ENCODE data around the gene CABLES1. TPM values are rescaled to one million over a fixed set of nuclear protein-coding genes. Genes with fewer than 3 reads are reported as not detected.

CABLES1 gene
- total RNA-seq, 1 donor from 2014 or later, result 50.9 TPM

DNA sequence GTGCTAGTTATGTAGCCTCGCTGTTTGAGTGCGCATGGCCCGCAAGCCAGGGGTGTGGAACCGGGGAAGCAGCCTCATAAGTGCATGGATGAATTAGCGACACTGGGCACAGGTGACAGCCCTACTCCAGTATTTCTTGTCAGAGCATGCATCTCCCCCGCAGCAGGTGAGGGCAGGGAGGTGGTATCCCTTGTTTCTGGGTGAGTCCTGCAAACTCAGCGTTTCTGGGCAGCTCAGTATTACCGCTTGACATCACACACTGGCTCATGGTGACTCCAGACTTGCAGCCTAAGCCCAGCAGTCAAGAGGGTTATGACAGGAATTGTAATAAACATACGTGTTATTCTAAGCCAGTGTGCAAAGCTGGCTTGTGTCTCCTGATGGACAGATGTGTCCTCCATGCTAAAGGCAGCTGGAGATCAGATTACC lies 2.5 kb downstream of the CABLES1 start:
- Mint-ChIP-seq H3K4me3 (ENCODE audit: unreplicated experiment) (peak overlapping the region; percentile 75), H3K9me3 (ENCODE audit: unreplicated experiment) (no peaks in the 10 kb centered on the region), H3K36me3 (ENCODE audit: unreplicated experiment) (peaks cover 12% of the 10 kb centered on the region), H3K4me1 (ENCODE audit: unreplicated experiment) (peaks cover 75% of the 10 kb centered on the region), H3K27ac (ENCODE audit: unreplicated experiment) (no peak overlapping the region), H3K27me3 (ENCODE audit: unreplicated experiment) (no peaks in the 10 kb centered on the region)
- TF ChIP-seq, protein P1, sequence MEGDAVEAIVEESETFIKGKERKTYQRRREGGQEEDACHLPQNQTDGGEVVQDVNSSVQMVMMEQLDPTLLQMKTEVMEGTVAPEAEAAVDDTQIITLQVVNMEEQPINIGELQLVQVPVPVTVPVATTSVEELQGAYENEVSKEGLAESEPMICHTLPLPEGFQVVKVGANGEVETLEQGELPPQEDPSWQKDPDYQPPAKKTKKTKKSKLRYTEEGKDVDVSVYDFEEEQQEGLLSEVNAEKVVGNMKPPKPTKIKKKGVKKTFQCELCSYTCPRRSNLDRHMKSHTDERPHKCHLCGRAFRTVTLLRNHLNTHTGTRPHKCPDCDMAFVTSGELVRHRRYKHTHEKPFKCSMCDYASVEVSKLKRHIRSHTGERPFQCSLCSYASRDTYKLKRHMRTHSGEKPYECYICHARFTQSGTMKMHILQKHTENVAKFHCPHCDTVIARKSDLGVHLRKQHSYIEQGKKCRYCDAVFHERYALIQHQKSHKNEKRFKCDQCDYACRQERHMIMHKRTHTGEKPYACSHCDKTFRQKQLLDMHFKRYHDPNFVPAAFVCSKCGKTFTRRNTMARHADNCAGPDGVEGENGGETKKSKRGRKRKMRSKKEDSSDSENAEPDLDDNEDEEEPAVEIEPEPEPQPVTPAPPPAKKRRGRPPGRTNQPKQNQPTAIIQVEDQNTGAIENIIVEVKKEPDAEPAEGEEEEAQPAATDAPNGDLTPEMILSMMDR (IDR thresholded peaks at IDR 0.05), result no peak
- DNase-seq (ENCODE audit: extremely low spot score, unreplicated experiment), result no peak

GRCh38 chr18:23138471-23138870 lies 3.2 kb downstream of the CABLES1 start:
- DNase-seq (ENCODE audit: extremely low spot score, unreplicated experiment), result no peak
- H3K27me3 Mint-ChIP-seq (ENCODE audit: unreplicated experiment), result no peaks in the 10 kb centered on the region
- no peaks in the 10 kb centered on the region for H3K9me3 Mint-ChIP-seq (ENCODE audit: unreplicated experiment)
- peaks cover 80% of the 10 kb centered on the region for H3K4me1 Mint-ChIP-seq (ENCODE audit: unreplicated experiment)
- peak overlapping the region; percentile 75 for H3K4me3 Mint-ChIP-seq (ENCODE audit: unreplicated experiment)
- peaks cover 12% of the 10 kb centered on the region for H3K36me3 Mint-ChIP-seq (ENCODE audit: unreplicated experiment)
- no peak overlapping the region for H3K27ac Mint-ChIP-seq (ENCODE audit: unreplicated experiment)
- TF ChIP-seq, protein P1 (IDR thresholded peaks at IDR 0.05), result no peak

DNA sequence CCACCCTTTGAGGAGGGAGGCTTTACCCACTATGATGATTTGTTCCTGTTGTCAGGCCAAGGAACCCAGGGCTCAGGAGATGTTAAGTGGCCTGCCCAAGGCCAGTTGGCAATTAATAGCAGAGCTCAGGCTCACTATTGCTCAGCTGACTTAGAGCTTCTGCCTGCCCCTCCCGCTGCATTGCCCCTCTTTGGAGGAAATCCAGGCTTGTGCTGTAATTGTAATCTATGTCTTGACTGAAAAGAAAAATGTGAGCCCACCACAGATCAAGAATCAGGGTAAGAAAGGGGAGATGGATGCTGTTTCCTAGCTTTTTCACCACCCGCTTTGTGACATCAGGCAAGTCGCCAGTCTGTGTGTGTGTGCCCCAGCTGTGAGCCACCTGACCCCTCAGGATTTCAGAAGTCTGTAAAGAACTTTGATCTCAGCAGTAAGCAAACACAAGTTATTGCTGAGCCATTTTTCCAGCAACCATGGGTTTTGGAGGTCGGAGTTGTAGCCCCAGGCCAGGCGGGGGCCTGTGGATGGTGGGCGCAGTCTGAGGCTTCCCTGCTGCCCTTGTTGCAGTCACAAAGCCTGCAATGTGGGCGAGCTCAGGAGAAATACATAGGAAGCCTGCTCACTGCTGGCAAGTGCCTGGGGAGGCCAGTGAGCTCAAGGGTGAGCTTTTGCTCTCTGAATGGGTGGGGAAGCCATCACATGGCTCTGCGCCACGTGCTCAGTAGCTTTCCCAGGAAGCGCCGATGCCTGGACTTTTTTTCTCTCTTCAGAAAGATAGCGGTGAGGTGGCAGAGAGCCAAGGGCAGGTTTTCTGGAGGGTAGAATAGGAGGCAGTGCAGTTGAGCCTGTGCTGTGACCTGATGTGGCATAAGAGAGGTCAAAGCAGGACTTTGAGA lies 6.1 kb downstream of the CABLES1 start:
- H3K27ac Mint-ChIP-seq (ENCODE audit: unreplicated experiment), result peak overlapping the region; percentile 69
- H3K4me1 Mint-ChIP-seq (ENCODE audit: unreplicated experiment), result peaks cover 76% of the 10 kb centered on the region
- peaks cover 15% of the 10 kb centered on the region for H3K36me3 Mint-ChIP-seq (ENCODE audit: unreplicated experiment)
- no peak overlapping the region for H3K4me3 Mint-ChIP-seq (ENCODE audit: unreplicated experiment)
- no peaks in the 10 kb centered on the region for H3K27me3 Mint-ChIP-seq (ENCODE audit: unreplicated experiment)
- no peak for DNase-seq (ENCODE audit: extremely low spot score, unreplicated experiment)
- no peaks in the 10 kb centered on the region for H3K9me3 Mint-ChIP-seq (ENCODE audit: unreplicated experiment)
- TF ChIP-seq, protein P1 (IDR thresholded peaks at IDR 0.05), result no peak

DNA sequence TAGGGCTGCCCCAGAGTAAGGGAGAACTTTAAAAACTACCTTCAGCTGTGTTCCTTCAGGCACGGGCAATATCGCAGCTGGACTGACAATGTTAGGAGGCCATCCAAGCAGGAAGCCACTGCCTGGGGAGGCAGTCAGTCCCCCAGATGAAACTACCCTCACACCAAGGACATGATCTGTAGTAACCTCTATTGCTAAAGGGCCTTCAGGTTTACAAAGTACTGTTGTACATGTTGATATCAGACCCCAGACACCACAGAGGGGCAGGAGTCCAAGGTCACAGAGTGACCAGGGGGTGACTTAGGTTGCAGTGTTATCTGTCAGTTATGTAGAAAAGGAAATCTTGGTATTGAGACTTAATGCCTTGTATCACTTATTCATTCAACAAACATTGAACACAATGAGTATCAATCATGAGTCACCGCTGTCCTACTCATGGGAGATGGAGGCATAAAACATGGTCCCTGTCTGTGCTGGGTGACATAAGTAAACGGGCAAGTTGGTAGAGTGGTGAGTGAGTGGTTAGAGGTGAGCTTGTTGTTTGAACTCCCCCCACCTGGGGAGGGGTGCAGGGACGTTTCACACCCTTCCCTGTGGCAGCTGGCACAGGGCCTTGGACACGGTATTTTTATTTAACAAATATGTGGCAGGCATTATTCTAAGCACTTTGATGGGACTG lies 7.1 kb downstream of the CABLES1 start:
- no peak overlapping the region for H3K27ac Mint-ChIP-seq (ENCODE audit: unreplicated experiment)
- no peak for DNase-seq (ENCODE audit: extremely low spot score, unreplicated experiment)
- no peaks in the 10 kb centered on the region for H3K9me3 Mint-ChIP-seq (ENCODE audit: unreplicated experiment)
- no peak overlapping the region for H3K4me3 Mint-ChIP-seq (ENCODE audit: unreplicated experiment)
- H3K27me3 Mint-ChIP-seq (ENCODE audit: unreplicated experiment), result no peaks in the 10 kb centered on the region
- peaks cover 69% of the 10 kb centered on the region for H3K4me1 Mint-ChIP-seq (ENCODE audit: unreplicated experiment)
- TF ChIP-seq, protein P1 (IDR thresholded peaks at IDR 0.05), result no peak
- H3K36me3 Mint-ChIP-seq (ENCODE audit: unreplicated experiment), result peaks cover 15% of the 10 kb centered on the region

All from osteocyte (in vitro differentiated cells).